Measurements from ENCODE around the gene EDEM1. TPM values are rescaled to one million over a fixed set of nuclear protein-coding genes. Genes with fewer than 3 reads are reported as not detected.
"Not testable (repeated sequence)": the region's sequence is repeated elsewhere in the genome, so short reads cannot be mapped to it uniquely, and the experiment has no call there.

EDEM1 gene
- total RNA-seq, 3 donors from 2014 or later (not counting 1 experiment from before 2014, with no cell fraction given): 55.3 to 64.2 (median 59.9) TPM

- no peaks in the 10 kb centered on the region for H3K9me3 ChIP-seq (ENCODE audit: control insufficient read depth, insufficient read depth, low read length)
- Mint-ChIP-seq H3K4me3 (no peak overlapping the region), H3K27me3 (ENCODE audit: low read depth in 2 of 2) (no peaks in the 10 kb centered on the region), H3K36me3 (no peaks in the 10 kb centered on the region), H3K9me3 (no peaks in the 10 kb centered on the region), H3K27ac (no peak overlapping the region), H3K4me1 (peaks cover 12 to 18% of the 10 kb centered on the region in 2 donors)
- no peaks in the 10 kb centered on the region for H3K4me1 ChIP-seq (ENCODE audit: control insufficient read depth, insufficient read depth, low read length)
- H3K27ac ChIP-seq (ENCODE audit: low read length): no peak overlapping the region
- peaks cover 50% of the 10 kb centered on the region for H3K36me3 ChIP-seq (ENCODE audit: control insufficient read depth, insufficient read depth, low read length)
- no peaks in the 10 kb centered on the region for H3K27me3 ChIP-seq (ENCODE audit: control insufficient read depth, insufficient read depth, low read length)
- no peak for TF ChIP-seq CTCF (IDR thresholded peaks at IDR 0.05)
- intact Hi-C loops (cut with micrococcal nuclease): no loop called here
- 92% methylated on average over 3 of the region's 4 CpGs for WGBS (ENCODE audit: insufficient coverage)
- ATAC-seq: no peak
- DNase-seq: no peak
- H3K4me3 ChIP-seq (ENCODE audit: low read length): no peak overlapping the region
Measured at GRCh38 chr3:5172018-5172417, 15.5 kb upstream of the EDEM1 start.

GRCh38 chr3:5179036-5179435 lies 8.5 kb upstream of the EDEM1 start:
- DNase-seq; H3K27ac Mint-ChIP-seq; H3K4me3 Mint-ChIP-seq; H3K27ac ChIP-seq (ENCODE audit: low read length); H3K27me3 ChIP-seq (ENCODE audit: control insufficient read depth, insufficient read depth, low read length); ATAC-seq; H3K9me3 Mint-ChIP-seq; intact Hi-C loops (cut with micrococcal nuclease); H3K9me3 ChIP-seq (ENCODE audit: control insufficient read depth, insufficient read depth, low read length); H3K4me1 Mint-ChIP-seq; H3K27me3 Mint-ChIP-seq (ENCODE audit: low read depth in 2 of 2); H3K4me3 ChIP-seq (ENCODE audit: low read length); H3K4me1 ChIP-seq (ENCODE audit: control insufficient read depth, insufficient read depth, low read length): not testable (repeated sequence)
- peaks cover 51% of the 10 kb centered on the region for H3K36me3 ChIP-seq (ENCODE audit: control insufficient read depth, insufficient read depth, low read length)
- H3K36me3 Mint-ChIP-seq: peaks cover 25% of the 10 kb centered on the region
- WGBS (ENCODE audit: insufficient coverage): 92% methylated on average over 1 of the region's 2 CpGs

GRCh38 chr3:5181469-5182141 lies 5.9 kb upstream of the EDEM1 start:
- Histone ChIP-seq H3K4me1 (ENCODE audit: control insufficient read depth, insufficient read depth, low read length) (peaks cover 2% of the 10 kb centered on the region), H3K36me3 (ENCODE audit: control insufficient read depth, insufficient read depth, low read length) (peaks cover 31% of the 10 kb centered on the region), H3K27me3 (ENCODE audit: control insufficient read depth, insufficient read depth, low read length) (no peaks in the 10 kb centered on the region), H3K4me3 (ENCODE audit: low read length) (no peak overlapping the region), H3K9me3 (ENCODE audit: control insufficient read depth, insufficient read depth, low read length) (no peaks in the 10 kb centered on the region), H3K27ac (ENCODE audit: low read length) (no peak overlapping the region)
- Mint-ChIP-seq H3K27ac (no peak overlapping the region), H3K4me3 (no peak overlapping the region), H3K4me1 (peaks cover 6 to 11% of the 10 kb centered on the region in 2 donors), H3K36me3 (peaks cover 25% of the 10 kb centered on the region), H3K27me3 (ENCODE audit: low read depth in 2 of 2) (no peaks in the 10 kb centered on the region), H3K9me3 (no peaks in the 10 kb centered on the region)
- intact Hi-C loops (cut with micrococcal nuclease): no loop called here
- DNase-seq (no peak), ATAC-seq (no peak)
- WGBS (ENCODE audit: insufficient coverage): 7% methylated on average over 1 of the region's 2 CpGs
- TF ChIP-seq CTCF (IDR thresholded peaks at IDR 0.05): no peak

- WGBS (ENCODE audit: insufficient coverage): 96% methylated on average over 12 of the region's 12 CpGs
- H3K4me3 ChIP-seq (ENCODE audit: low read length); H3K9me3 Mint-ChIP-seq; H3K27ac Mint-ChIP-seq; H3K4me3 Mint-ChIP-seq; intact Hi-C loops (cut with micrococcal nuclease); H3K27ac ChIP-seq (ENCODE audit: low read length); H3K9me3 ChIP-seq (ENCODE audit: control insufficient read depth, insufficient read depth, low read length); ATAC-seq; DNase-seq; H3K4me1 ChIP-seq (ENCODE audit: control insufficient read depth, insufficient read depth, low read length); H3K27me3 ChIP-seq (ENCODE audit: control insufficient read depth, insufficient read depth, low read length); H3K27me3 Mint-ChIP-seq (ENCODE audit: low read depth in 2 of 2): not testable (repeated sequence)
- peaks cover 15 to 19% of the 10 kb centered on the region in 2 donors for H3K4me1 Mint-ChIP-seq
- H3K36me3 ChIP-seq (ENCODE audit: control insufficient read depth, insufficient read depth, low read length): peaks cover 16% of the 10 kb centered on the region
- H3K36me3 Mint-ChIP-seq: peaks cover 19% of the 10 kb centered on the region
Measured at GRCh38 chr3:5183714-5184113, 3.8 kb upstream of the EDEM1 start.
